Endometrium (tissue), 2 donors: ENCODE results near the gene MOK.
"Not testable (repeated sequence)": the region's sequence is repeated elsewhere in the genome, so short reads cannot be mapped to it uniquely, and the experiment has no call there.

Experiments
- FAIRE-seq: peaks from 2 replicates; lab custom pipeline; 2012; peaks lifted over from hg19 to GRCh38; lab: Jason Lieb, UNC
- donor health status: control.
- donor health status: control.

Gene MOK

DNA sequence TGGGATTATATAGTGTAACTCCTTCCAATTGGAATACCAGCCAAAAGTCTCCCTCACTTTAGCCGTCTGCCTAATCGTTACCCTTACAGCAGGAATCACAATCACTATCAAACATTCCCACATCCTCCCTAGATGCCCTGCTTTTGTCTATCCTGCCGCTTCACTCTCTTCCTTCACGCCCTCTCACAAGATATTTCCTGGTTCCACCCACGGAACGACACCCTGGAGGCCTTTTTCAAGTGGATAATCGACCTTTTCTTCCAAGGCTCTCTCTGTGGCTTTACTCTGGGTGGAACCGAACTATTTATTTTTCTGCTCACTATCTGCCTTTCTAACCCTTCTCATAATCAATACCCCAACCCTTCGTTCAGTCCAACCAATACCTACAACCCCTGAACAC lies 58.9 kb downstream of the MOK start:
- no peak for FAIRE-seq

DNA sequence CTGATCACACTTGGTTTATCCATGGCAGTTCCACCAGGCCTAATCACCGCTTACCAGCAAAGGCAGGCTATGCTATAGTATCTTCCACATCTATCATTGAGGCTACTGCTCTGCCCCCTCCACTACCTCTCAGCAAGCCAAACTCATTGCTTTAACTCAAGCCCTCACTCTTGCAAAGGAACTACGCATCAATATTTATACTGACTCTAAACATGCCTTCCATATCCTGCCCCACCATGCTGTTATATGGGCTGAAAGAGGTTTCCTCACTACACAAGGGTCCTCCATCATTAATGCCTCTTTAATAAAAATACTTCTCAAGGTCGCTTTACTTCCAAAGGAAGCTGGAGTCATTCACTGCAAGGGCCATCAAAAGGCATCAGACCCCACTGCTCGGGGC lies 61.2 kb downstream of the MOK start:
- not testable (repeated sequence) for FAIRE-seq

DNA sequence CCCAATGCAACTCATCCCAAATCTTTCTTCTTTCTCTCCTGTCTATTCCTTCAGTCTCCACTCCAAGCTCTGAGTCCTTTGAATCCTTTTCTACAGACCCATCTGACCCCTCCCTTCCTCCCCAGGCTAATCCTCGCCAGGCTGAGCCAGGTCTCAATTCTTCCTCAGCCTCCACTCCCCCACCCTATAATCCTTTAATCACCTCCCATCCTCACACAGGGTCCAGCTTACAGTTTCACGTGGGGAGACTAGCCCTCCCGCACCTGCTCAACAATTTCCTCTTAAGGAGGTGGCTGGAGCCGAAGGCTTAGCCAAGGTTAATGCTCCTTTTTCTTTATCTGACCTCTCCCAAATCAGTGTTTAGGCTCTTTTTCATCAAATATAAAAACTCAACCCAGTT lies 63.8 kb downstream of the MOK start:
- FAIRE-seq = no peak

DNA sequence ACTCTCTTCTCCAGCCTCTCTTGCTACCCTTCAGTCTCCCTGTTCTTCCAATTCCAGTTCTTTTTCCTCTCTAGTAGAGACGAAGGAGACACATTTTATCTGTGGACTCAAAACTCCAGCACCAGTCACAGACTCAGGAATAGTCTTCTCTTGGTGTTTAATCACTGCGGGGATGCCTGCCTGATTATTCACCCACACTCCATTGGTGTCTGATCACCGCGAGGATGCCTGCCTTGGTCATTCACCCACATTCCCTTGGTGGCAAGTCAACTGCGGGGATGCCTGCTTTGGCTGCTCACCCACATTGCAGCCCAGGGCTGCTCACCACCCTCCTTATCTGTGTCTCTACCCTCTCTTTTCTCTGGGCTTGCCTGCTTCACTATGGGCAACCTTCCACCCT lies 64.5 kb downstream of the MOK start:
- FAIRE-seq = not testable (repeated sequence)

DNA sequence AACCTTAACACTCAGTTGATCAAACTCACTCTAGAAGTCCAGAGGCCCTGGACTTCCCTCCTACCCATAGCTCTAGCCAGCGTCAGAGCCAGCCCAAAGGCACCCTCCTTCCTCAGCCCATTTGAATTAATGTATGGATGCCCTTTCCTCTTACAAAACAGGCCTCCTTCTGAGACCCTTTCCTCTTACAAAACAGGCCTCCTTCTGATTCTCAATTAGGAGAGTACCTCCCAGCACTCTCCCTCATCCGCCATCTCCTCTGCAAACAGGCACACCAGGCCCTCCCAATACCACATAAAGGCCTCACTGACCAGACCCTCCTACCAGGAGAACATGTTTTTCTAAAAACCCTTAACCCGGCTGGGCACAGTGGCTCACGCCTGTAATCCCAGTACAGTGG lies 65.7 kb downstream of the MOK start:
- FAIRE-seq = no peak

DNA sequence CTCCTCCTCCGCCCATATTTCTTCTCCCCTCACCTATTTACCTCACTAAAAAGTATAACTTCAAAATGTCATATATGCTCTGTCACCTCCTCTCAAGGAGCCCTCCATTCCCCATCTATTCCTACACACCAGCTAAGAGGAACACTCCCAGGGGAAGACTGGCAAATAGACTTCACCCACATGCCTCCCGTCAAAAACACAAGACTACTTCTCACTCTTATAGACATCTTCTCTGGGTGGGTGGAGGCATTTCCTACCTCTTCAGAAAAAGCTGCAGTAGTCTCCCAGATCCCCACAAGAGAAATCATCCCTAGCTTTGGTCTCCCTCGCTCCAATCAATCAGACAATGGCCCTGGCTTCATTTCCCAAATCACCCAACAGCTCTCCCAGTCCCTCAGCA lies 66.2 kb downstream of the MOK start:
- no peak for FAIRE-seq

DNA sequence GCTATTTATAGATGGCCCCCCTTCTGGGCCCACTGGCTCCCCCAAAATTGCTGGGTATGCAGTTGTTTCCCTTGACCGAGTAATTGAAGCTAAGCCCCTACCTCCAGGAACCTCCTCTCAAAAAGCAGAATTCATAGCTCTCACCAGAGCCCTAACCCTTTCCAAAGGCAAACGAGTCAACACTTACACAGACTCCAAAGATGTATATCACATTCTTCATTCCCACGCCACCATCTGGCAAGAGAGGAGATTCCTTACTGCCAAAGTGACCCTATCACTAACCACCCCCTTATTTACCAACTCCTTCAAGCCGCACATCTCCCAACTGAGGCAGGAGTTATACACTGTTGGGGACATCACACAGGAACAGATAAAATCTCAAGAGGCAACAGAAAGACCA lies 66.8 kb downstream of the MOK start:
- FAIRE-seq = no peak

DNA sequence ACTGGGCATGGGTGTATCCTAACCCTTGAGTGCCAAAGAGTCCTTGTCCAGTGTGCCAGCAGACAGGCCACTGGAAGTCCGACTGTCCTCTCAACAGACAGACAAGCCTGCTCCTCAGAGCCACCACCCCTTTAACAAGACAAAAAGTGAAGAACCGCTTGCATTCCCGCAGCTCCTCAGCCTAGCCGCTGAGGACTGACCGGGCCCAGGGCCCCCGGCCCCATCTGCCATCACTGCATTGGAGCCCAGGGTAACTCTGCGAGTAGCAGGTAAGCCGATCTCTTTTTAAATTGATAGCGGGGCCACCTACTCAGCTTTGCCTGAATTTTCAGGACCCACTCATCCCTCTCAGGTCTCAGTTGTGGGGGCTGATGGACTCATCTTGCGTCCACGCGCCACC lies 68.9 kb downstream of the MOK start:
- no peak for FAIRE-seq

DNA sequence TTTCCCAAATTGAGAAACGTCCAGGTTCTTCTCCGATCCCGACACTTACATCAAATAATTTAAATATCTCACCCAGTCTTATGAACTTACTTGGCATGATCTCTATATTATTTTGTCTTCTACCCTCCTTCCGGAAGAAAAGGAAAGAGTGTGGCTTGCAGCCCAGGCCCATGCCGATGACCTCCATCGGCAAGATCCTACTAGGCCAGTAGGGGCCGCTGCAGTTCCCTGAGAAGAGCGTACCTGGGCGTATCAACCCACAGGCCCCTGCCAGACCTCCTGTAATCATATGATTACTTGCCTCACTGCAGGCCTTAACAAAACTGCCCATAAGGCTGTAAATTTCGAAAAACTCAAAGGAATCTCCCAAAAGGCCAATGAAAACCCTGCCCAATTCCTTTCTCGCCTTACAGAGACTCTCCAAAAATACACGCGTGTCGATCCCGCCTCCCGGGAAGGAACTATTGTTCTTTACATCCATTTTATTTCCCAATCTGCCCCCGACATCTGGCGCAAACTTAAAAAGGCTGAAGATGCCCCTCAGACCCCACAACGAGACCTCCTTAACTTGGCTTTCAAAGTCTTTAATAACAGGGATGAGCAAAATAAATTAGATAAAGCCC lies 69.6 kb downstream of the MOK start:
- FAIRE-seq = no peak

DNA sequence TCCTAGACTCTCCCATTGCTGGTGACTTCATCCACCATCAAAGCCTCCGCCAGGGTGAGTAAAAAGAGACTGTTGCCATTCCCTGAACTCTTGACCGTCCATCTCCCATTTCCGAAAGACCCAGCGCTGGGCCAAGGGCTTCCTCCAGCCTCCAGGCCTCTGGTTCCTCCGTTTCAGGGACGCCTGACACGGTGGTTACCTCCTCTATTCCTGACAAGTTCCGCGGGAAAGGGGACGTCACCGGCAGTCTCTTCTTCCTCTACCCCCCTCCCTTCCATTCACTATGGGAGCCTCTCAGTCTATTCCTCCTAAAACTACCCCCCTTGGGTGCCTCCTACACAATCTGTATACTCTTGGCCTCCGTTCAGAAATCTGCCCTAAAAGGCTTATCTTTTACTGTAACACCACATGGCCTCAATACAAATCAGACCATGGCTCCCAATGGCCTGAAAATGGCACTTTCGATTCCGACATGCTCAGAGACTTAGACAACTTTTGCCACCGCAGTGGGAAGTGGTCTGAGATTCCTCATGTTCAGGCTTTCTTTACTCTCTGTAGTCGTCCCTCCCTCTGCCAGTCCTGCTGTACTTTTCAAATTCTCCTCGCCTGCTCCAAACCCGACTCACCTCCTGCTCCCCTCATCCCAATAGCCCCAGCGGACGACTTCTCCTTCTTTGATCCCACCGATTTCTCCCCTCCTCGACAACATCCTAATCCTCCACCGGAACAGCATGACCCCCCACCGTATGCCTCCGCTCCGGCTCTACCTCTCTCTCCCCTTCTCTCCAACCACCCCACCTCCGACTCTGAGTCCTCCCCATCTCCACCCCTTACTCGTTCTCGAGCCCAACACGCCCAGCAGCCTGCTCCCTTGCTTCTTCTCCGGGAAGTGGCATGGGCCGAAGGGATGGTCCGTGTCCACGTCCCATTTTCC lies 70.4 kb downstream of the MOK start:
- no peak for FAIRE-seq

DNA sequence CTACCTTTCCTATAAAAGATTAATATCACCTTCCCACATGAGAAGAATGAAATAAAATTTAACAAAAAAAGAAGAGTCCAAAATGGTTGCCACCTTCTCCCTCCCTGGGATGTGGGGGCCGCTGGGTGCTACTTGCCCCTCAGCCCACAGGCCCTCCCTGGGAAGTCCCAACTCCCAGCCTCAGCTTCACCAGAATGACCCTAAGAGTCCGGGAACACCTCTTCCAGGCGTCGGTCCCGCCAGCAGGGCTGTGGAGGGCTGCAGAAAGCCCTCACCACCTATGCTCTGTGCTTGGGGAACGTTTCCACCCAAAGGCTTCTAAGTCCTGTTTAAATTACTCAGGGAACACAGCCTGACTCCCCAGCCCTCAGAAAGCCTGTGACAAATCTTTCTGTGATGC lies 71.9 kb downstream of the MOK start:
- no peak for FAIRE-seq

DNA sequence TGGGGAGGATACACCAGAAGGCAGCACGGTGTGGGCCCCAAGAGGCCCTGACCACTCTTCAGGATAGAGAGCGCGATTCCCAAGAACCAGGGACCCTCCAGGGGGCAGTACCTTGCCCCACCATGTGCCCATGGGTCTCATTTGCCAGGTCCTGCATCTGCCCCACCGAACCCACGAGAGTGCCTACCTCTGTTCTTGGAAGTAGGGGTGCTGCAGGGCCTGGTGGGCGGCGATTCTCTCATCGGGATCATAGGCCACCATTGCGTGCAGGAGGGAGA lies 72.7 kb downstream of the MOK start:
- no peak for FAIRE-seq

DNA sequence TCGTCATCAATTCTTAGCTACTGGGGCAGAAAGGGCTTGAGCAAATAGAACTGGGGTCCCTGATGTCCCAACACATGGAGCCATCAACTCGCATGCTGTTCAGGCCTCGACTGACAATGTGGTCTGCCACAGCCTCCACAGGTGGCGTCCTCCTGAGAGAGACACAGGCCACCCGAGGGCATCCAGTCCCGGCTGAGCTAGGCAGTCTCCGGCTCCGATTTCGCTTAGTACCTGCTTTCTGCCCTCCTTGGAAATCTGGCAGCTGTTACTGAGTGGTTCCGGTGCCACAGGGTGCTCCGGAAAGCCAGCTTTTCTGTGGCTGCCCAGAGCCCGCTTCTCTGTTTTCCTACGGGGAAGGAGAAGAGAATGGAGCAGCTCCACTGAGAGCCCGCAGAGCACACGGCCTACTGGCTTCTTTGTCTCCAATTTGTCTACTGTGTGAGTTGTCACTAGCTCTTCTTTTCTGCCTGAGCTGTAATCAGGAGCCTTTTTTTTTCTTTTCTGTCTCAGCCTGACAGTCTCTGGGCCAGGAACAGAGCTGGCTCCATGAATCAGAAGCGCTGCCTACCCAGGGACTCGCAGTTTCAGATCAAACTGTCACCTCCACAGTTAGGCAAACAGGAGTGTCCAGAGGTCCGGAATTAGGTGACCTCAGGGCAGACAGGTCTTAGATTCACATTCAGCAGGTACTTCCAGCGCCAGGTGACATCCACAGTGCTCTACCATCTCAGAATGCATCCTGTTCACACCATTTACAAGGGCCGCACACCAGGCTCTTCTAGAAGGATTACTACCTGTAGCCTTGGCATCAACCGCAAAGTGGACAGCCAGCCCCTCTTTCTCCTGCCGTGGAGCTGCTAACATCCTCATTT lies 73.3 kb downstream of the MOK start:
- no peak for FAIRE-seq

DNA sequence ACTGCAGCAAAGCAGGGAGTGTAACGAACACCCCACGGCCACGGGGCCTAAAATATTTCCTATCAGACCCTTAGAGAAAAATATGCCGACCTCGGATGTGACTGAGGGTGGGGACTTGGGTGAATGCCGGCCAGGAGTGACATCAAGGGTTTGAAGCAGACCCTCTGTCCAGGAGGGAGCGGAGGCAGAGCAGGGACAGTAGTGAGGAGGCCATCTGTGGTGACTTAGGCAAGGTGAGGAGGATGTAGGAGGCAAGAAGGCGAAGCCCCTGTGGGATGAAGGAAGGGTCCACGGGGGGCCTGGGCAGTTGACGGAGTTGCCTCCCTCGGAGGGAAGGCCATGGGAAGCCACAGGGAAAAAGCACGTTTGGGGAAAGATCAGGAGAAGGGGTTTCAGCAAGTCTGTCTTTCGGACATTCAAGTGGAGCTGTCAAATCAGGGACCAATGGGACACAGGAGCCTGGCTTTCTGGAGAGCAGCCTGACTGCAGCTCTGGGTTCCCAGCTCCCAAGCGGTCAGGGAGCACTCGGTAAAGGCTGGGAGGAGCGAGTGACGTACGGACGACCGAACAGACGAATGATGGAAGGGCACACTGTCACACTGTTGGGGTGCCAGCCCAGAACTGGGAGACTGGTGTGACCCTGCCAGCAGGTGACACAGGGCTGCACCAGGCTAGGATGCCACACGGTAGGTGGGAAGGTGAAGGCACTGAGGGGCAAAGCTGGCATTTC lies 74.3 kb downstream of the MOK start:
- FAIRE-seq = no peak

DNA sequence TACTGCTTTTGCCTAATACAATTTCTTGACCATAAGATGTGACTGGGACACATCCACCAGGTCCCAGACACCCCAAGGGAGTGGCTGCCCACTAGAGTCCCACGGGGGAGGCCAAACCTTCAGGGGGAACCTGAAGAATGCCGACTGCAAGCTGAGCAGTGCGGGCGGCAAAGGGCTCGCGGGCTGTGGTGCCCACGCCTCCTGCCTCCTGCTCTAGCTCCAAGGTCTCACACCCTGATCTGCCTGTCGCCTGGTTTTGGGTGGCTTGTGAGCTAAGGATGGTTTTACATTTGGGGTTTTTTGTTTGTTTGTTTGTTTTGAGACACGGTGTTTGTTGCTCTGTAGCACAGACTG lies 75.2 kb downstream of the MOK start:
- FAIRE-seq = no peak

DNA sequence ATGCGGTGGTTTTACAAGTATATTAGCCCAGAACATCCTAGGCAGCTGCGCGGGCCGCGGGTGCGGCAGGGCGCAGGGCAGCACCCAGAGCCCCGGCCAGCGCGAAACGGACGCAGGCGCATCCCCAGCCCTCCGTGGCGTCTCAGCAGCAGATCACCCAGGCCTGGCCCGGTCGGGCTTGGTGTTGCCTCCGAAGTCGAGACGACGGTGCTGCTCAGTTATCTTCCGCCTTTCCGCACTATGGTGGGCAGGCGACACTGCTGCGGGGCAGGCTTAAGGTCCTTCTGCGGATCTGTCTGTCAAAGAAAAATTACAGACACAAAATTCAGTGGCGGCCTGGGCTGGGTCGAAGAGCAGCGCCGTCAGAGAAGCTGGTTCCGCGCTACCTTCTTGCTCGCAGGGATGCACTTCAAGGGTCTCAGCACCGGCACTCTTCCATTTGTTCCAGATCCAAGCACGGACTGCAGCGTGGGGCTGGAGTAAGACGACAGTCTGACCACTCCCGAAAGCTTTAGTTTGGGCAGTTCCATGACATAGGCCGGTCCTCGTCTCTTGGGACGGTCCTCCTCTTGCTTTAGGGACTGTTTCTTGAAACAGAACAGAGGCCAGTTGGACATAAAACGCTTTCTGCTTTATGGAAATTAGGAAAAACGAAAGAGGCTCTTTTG lies 75.8 kb downstream of the MOK start:
- no peak for FAIRE-seq

DNA sequence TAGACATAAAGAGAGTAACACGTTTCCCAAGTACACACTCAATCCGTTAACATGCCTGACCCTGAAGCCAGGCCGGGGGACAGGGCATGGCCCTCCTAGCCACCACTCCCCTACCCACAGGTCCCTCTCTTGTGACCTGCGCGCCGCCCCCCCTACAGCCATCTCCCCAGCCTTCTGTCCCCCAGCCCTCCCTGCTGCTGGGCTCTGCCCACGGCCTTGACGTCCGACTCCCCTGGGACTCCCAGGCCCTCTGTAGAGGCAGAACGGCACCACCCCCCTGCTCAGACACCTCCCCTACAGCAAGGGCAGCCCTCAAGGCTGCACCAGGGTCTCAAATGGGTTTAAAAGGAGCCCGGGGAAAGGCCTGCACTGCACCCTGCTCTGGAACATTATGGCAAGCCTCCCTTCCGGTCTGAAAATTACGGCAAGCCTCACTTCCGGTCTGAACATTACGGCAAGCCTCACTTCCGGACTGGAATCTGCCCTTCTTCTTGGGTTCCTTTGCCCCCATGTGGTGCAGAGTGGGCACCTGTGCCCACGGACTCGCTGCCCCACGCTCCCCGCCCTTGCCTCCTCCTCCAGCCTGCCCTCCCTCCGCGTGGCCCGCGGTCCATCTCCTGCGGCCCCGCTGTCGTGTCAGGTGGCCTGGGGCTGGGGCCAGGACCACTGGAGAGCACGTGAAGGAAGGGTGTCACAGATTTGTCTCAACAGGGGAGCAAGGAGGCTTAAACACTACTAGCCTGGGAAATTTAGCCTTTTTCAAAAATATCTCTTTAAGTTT lies 77.6 kb downstream of the MOK start:
- FAIRE-seq = no peak

DNA sequence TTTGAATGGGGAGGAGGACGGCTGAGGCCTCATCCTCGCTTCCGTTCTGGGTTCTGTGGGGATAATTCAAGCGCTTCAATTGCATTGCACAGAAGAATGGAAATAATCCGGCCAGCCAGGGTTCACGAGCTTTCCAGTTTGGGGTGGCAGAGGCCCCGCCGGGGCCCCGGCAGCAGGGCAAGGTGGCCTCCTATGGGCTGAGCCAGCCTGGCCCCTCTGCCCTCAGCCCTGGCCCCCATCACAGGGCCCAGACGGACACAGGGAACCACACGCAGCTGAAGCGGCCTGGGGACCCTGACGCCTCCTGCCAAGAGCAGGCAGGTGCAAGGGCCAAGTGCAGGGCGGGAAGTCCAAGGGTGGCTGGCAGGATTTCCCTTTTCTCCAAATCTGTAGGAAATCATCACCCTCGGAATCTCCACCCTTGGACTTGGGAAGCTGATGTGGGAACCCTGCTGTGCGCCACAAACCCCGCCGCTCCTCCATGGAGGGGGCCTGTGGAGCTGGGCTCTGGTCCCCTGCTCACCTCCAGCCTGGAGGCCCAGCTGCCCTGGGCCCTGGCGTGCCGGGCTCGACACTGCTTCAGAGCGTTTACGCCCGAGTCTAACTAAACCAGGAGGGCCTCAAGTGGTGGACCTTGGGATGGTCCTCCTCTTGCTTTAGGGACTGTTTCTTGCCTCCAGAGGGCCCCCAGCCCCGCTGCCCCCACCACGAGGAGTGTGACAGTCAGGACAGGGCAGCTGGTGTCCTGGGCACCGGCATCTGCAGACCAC lies 78.4 kb downstream of the MOK start:
- FAIRE-seq = no peak

DNA sequence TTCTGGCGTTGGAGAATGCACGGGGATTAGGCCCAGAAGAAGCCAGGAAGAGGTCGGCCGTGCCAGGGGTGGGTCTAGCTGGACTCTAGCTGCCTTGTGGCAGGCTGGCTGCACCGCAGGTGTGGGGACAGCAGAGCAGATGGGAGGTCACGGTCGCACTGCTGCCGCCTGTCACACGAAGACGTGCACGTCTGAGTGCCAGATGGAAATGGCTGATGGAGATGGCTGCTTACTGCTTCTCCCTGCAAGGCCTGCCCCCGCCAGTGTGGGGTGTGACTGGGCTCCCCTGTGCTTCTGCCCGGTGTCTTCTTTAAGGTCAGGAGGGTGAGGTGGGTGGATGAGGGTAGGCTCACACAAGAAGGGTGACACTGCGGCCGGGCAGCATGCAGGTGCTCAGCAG lies 79.0 kb downstream of the MOK start:
- no peak for FAIRE-seq

DNA sequence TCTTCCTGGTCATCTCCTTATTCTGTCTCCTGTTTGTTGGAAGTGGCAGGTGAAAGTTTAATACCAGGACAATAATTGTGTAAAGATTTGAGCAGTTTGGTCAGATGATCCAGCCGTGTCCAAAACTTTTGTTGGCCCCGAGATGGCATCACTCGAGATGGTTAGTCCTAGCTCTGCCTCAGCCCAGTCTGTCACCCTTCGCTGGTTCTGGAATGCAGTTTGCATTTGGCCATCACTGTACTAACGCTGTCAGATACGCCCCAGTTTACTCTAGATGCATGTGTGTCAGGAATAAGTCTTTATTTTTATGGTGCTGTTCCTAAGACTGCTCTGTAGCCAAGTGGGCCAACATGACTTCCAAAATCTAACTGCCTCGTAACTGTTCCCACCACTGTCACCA lies 79.6 kb downstream of the MOK start:
- no peak for FAIRE-seq
